MG63 (cell line): ENCODE data around the gene CIDEC. TPM values are rescaled to one million over a fixed set of nuclear protein-coding genes. Genes with fewer than 3 reads are reported as not detected.
"Not testable (repeated sequence)": the region's sequence is repeated elsewhere in the genome, so short reads cannot be mapped to it uniquely, and the experiment has no call there.

ENCODE experiments used
- DNase-seq: peaks from one replicate; pipeline ENCODE4 v3.0.0-alpha.2; 2020
- H3K27me3 ChIP-seq: fragments of 250-450 bp; sonication (Bioruptor Pico); 2 replicates; pipeline ENCODE4 v1.5.1; 2020; ENCODE audit warnings: mild to moderate bottlenecking, moderate library complexity
- H3K36me3 ChIP-seq: fragments of 250-450 bp; sonication (Bioruptor Pico); 2 replicates; pipeline ENCODE4 v1.5.1; 2020; ENCODE audit warnings: mild to moderate bottlenecking, moderate library complexity
- H3K4me3 ChIP-seq: fragments of 250-450 bp; sonication (Bioruptor Pico); 2 replicates; pipeline ENCODE4 v1.5.1; 2020; ENCODE audit warnings: mild to moderate bottlenecking, moderate library complexity
- H3K9me3 ChIP-seq: fragments of 250-450 bp; sonication (Bioruptor Pico); 2 replicates; pipeline ENCODE4 v1.5.1; 2020; ENCODE audit warnings: mild to moderate bottlenecking, moderate library complexity
- total RNA-seq: library from RNA; depleted of rRNA; stranded (reverse); fragments of >200 nt; shearing (Covaris generic); gene quantifications from 2 replicates; pipeline ENCODE4 v1.2.3, GENCODE V29; 2014; ENCODE audit warnings: low replicate concordance

The CIDEC gene
- total RNA-seq, 1 experiment from 2014 or later = not detected

- Histone ChIP-seq H3K4me3 (no peak overlapping the region), H3K27me3 (no peaks in the 10 kb centered on the region), H3K36me3 (no peaks in the 10 kb centered on the region), H3K9me3 (no peaks in the 10 kb centered on the region)
- no peak for DNase-seq
Measured at GRCh38 chr3:9863058-9863772, 16.8 kb downstream of the CIDEC start.

GRCh38 chr3:9862391-9863057 is 17.5 kb downstream of the CIDEC start:
- no peaks in the 10 kb centered on the region for H3K27me3 ChIP-seq
- H3K36me3 ChIP-seq = no peaks in the 10 kb centered on the region
- no peaks in the 10 kb centered on the region for H3K9me3 ChIP-seq
- DNase-seq = no peak
- no peak overlapping the region for H3K4me3 ChIP-seq

- DNase-seq = no peak
- H3K9me3 ChIP-seq = no peaks in the 10 kb centered on the region
- no peaks in the 10 kb centered on the region for H3K36me3 ChIP-seq
- no peak overlapping the region for H3K4me3 ChIP-seq
- H3K27me3 ChIP-seq = no peaks in the 10 kb centered on the region
Measured at GRCh38 chr3:9861626-9862130, 18.4 kb downstream of the CIDEC start.

- no peaks in the 10 kb centered on the region for H3K27me3 ChIP-seq
- no peak overlapping the region for H3K4me3 ChIP-seq
- no peaks in the 10 kb centered on the region for H3K9me3 ChIP-seq
- no peak for DNase-seq
- H3K36me3 ChIP-seq = no peaks in the 10 kb centered on the region
Measured at GRCh38 chr3:9861201-9861600, 18.9 kb downstream of the CIDEC start.

- no peak overlapping the region for H3K4me3 ChIP-seq
- H3K9me3 ChIP-seq = no peaks in the 10 kb centered on the region
- no peak for DNase-seq
- H3K27me3 ChIP-seq = no peaks in the 10 kb centered on the region
- no peaks in the 10 kb centered on the region for H3K36me3 ChIP-seq
Measured at GRCh38 chr3:9859530-9860025, 20.5 kb downstream of the CIDEC start.

GRCh38 chr3:9855594-9855993 is 24.5 kb downstream of the CIDEC start:
- H3K27me3 ChIP-seq = no peaks in the 10 kb centered on the region
- no peaks in the 10 kb centered on the region for H3K9me3 ChIP-seq
- H3K4me3 ChIP-seq = no peak overlapping the region
- H3K36me3 ChIP-seq = no peaks in the 10 kb centered on the region
- DNase-seq = no peak

- not testable (repeated sequence) for DNase-seq, H3K4me3 ChIP-seq, H3K9me3 ChIP-seq, H3K27me3 ChIP-seq, H3K36me3 ChIP-seq
Measured at GRCh38 chr3:9854291-9854940, 25.6 kb downstream of the CIDEC start.

GRCh38 chr3:9852528-9852927 is 27.5 kb downstream of the CIDEC start:
- no peaks in the 10 kb centered on the region for H3K9me3 ChIP-seq
- H3K36me3 ChIP-seq = no peaks in the 10 kb centered on the region
- H3K4me3 ChIP-seq = no peak overlapping the region
- no peak for DNase-seq
- H3K27me3 ChIP-seq = no peaks in the 10 kb centered on the region

GRCh38 chr3:9851926-9852325 is 28.1 kb downstream of the CIDEC start:
- H3K36me3 ChIP-seq, H3K4me3 ChIP-seq, DNase-seq, H3K9me3 ChIP-seq, H3K27me3 ChIP-seq: not testable (repeated sequence)

GRCh38 chr3:9851383-9851782 is 28.7 kb downstream of the CIDEC start:
- not testable (repeated sequence) for DNase-seq, H3K27me3 ChIP-seq

GRCh38 chr3:9848860-9849259 is 31.2 kb downstream of the CIDEC start:
- H3K36me3 ChIP-seq, H3K9me3 ChIP-seq, DNase-seq: not testable (repeated sequence)

More at GRCh38 chr3:9851383-9851782, 28.7 kb downstream of the CIDEC start:
- H3K9me3 ChIP-seq, H3K4me3 ChIP-seq, H3K36me3 ChIP-seq: not testable (repeated sequence)

GRCh38 chr3:9847870-9848269 is 32.2 kb downstream of the CIDEC start:
- H3K4me3 ChIP-seq, H3K27me3 ChIP-seq: not testable (repeated sequence)

More at GRCh38 chr3:9848860-9849259, 31.2 kb downstream of the CIDEC start:
- H3K27me3 ChIP-seq, H3K4me3 ChIP-seq: not testable (repeated sequence)

GRCh38 chr3:9846931-9847488 is 33.0 kb downstream of the CIDEC start:
- Histone ChIP-seq H3K9me3 (no peaks in the 10 kb centered on the region), H3K27me3 (no peaks in the 10 kb centered on the region), H3K36me3 (no peaks in the 10 kb centered on the region), H3K4me3 (no peak overlapping the region)
- no peak for DNase-seq

More at GRCh38 chr3:9847870-9848269, 32.2 kb downstream of the CIDEC start:
- not testable (repeated sequence) for DNase-seq, H3K36me3 ChIP-seq, H3K9me3 ChIP-seq

- H3K27me3 ChIP-seq = no peaks in the 10 kb centered on the region
- DNase-seq = no peak
- 0 out of 2 replicates have a peak, but pooled peaks cover 3% of the 10 kb centered on the region for H3K36me3 ChIP-seq
- H3K4me3 ChIP-seq = no peak overlapping the region
- H3K9me3 ChIP-seq = no peaks in the 10 kb centered on the region
Measured at GRCh38 chr3:9846231-9846630, 33.8 kb downstream of the CIDEC start.

- Histone ChIP-seq H3K27me3 (no peaks in the 10 kb centered on the region), H3K9me3 (no peaks in the 10 kb centered on the region), H3K36me3 (0 out of 2 replicates have a peak, but pooled peaks cover 5% of the 10 kb centered on the region), H3K4me3 (peak within 1 kb of the TSS; percentile 63)
- peak; percentile 90 for DNase-seq
Measured at GRCh38 chr3:9843715-9844438, 36.2 kb downstream of the CIDEC start, which contains the start of gene RPUSD3. TSS of gene RPUSD3 (minus strand) at chr3:9844008. CDS start at chr3:9843990, 18 bp downstream.

GRCh38 chr3:9841015-9841414 is 39.0 kb downstream of the CIDEC start:
- H3K27me3 ChIP-seq = no peaks in the 10 kb centered on the region
- no peak for DNase-seq
- H3K36me3 ChIP-seq = 0 out of 2 replicates have a peak, but pooled peaks cover 5% of the 10 kb centered on the region
- H3K9me3 ChIP-seq = no peaks in the 10 kb centered on the region
- no peak overlapping the region for H3K4me3 ChIP-seq
